HG03469 (cell line): ENCODE data around the gene ELFN1.

Source experiments
- ATAC-seq: cut with Tn5 transposase; IDR thresholded peaks from one replicate; pipeline ENCODE4 v1.9.1; 2021; ENCODE audit warnings: mild to moderate bottlenecking, moderate library complexity, moderate number of reproducible peaks; ENCODE audit not compliant: unreplicated experiment

ELFN1 gene

GRCh38 chr7:1642291-1642731 lies 27.8 kb upstream of the ELFN1 start:
- no peak for ATAC-seq

- no peak for ATAC-seq
Observed at GRCh38 chr7:1643270-1644092, 26.6 kb upstream of the ELFN1 start.

GRCh38 chr7:1644341-1645070 lies 25.6 kb upstream of the ELFN1 start:
- ATAC-seq, result no peak

GRCh38 chr7:1645071-1645409 lies 25.0 kb upstream of the ELFN1 start:
- ATAC-seq, result no peak

- no peak for ATAC-seq
Observed at GRCh38 chr7:1645476-1645875, 24.6 kb upstream of the ELFN1 start.

- ATAC-seq, result no peak
Observed at GRCh38 chr7:1646391-1646790, 23.7 kb upstream of the ELFN1 start.

- ATAC-seq, result no peak
Observed at GRCh38 chr7:1646957-1647891, 22.9 kb upstream of the ELFN1 start.

GRCh38 chr7:1647961-1648672 lies 22.0 kb upstream of the ELFN1 start:
- ATAC-seq, result no peak

GRCh38 chr7:1649751-1650326 lies 20.2 kb upstream of the ELFN1 start:
- no peak for ATAC-seq

GRCh38 chr7:1650363-1651030 lies 19.6 kb upstream of the ELFN1 start:
- no peak for ATAC-seq

GRCh38 chr7:1651031-1651446 lies 19.0 kb upstream of the ELFN1 start:
- no peak for ATAC-seq

GRCh38 chr7:1651891-1652290 lies 18.2 kb upstream of the ELFN1 start:
- ATAC-seq, result no peak

GRCh38 chr7:1653500-1653899 lies 16.6 kb upstream of the ELFN1 start:
- no peak for ATAC-seq

GRCh38 chr7:1654111-1654510 lies 16.0 kb upstream of the ELFN1 start:
- no peak for ATAC-seq

GRCh38 chr7:1654738-1655475 lies 15.2 kb upstream of the ELFN1 start:
- ATAC-seq, result no peak

- no peak for ATAC-seq
Observed at GRCh38 chr7:1659696-1660095, 10.4 kb upstream of the ELFN1 start.

GRCh38 chr7:1661461-1661860 lies 8.6 kb upstream of the ELFN1 start:
- no peak for ATAC-seq

GRCh38 chr7:1662101-1662500 lies 8.0 kb upstream of the ELFN1 start:
- no peak for ATAC-seq

- no peak for ATAC-seq
Observed at GRCh38 chr7:1662767-1663166, 7.3 kb upstream of the ELFN1 start.
